GM21737 (cell line): ENCODE results near the gene MAST4.
A peak's percentile ranks its signal among the peaks of the same experiment; 100 is the strongest.

Experiments
- ATAC-seq: cut with Tn5 transposase; IDR thresholded peaks from one replicate; pipeline ENCODE4 v1.9.1; 2021; ENCODE audit warnings: mild to moderate bottlenecking, moderate library complexity; ENCODE audit not compliant: unreplicated experiment

The MAST4 gene

DNA sequence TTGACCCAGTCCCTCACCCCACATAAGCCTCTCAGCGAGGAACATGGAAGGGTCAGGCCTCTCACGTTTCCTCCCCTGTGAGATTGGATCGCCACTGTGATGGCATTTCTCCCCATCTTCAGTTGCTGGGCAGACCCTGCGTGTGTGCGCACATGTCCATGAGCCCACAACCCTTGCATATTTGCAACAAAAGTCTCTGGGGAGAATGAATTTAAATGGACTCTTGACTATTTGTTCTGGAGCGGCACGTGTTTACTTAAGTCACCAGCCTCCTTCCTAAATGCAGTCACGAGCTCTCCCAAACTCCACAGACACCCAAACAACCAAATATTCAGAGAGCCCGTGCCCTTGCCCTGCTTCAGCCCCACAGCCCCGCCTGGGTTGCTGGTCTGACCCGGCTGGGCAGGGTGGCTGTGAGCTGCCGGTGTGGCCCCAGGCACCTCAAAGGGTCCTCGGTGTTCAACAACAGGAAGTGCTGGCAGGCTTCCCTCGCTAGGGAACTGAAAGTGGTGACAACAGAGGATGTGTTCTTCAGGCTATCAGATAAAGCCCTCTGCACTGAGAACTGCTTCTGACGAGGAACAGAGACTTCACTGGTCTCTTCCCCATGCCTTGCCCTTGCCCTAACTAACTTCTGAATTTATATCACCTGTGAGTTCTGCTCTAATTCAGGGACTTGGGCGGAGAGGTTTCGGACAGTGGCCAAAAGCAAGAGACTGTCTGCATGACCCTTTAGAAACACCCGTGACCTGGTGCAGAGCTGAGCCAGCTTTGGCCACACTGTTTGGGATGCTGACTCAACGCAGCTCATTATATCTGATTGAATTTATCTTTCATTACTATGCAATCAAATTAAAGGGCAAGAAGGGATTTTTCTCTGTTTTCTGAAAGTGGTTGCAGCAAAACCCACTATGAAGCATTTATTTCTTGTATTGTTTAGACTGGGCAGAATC is 619.6 kb downstream of the MAST4 start:
- ATAC-seq = peak; percentile 97

DNA sequence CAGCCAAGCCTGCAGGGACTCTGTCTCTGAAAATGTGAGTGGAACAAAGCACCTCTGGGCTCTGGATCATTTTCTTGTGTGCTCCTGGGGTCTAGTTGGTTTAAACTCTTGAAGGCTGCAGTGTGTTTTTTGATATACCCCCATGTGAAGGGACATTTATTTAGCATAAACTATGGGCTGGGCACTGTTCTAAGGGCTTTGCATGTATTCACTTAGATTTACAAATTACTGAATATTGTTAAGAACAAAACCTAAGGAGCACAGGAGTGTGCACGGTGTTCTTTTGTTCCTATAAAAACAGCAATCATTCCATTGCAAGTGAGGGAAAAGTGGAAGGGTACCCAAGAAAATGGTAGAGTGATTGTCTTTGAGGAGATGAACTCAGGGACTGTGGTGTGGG is 620.4 kb downstream of the MAST4 start:
- no peak for ATAC-seq
